GM19193 (cell line): ENCODE results near the gene TNIK.

Experiments used
- POLR2A ChIP-seq: IDR thresholded peaks from 4 replicates; pipeline ENCODE4 v1.6.1; 2011; ENCODE audit not compliant: insufficient read depth, insufficient read length; ENCODE audit errors: extremely low read depth

TNIK gene

DNA sequence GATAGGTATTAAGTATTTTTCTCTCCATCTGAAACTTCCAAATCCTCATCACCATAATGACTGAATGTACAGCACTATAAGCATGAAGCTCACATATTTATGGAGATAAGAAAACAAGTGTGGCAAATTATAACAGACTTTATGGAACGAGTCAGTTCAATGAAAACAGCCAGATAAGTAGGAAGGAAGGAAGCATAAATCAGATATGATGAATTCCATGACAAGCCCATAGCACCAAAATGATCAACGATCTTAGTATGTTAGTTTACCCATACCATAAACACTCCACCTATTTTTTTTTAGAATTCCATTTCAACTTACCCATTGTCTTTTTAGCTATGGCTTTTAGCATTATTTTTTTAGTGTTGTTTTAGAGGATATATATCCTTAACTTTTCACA is 169.5 kb downstream of the TNIK start:
- no peak for TF ChIP-seq POLR2A

DNA sequence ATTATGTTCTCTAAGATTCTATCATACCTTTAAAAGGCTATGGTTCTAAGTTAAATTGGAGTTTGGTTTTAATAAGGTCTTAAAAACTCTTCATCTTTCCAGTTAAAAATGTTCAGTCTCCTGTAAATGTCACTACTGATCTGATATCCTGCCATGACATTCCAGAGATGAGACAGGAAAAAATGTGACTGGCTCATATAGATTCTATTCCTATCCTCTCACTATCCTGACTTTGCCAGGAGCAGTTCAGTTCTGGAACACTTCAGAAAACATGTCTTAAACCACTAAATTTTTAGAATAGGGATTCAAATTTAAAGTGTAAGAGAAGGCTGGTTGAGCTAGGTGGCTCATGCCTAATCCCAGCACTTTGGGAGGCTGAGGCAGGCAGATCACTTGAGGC is 170.9 kb downstream of the TNIK start:
- TF ChIP-seq POLR2A: no peak

DNA sequence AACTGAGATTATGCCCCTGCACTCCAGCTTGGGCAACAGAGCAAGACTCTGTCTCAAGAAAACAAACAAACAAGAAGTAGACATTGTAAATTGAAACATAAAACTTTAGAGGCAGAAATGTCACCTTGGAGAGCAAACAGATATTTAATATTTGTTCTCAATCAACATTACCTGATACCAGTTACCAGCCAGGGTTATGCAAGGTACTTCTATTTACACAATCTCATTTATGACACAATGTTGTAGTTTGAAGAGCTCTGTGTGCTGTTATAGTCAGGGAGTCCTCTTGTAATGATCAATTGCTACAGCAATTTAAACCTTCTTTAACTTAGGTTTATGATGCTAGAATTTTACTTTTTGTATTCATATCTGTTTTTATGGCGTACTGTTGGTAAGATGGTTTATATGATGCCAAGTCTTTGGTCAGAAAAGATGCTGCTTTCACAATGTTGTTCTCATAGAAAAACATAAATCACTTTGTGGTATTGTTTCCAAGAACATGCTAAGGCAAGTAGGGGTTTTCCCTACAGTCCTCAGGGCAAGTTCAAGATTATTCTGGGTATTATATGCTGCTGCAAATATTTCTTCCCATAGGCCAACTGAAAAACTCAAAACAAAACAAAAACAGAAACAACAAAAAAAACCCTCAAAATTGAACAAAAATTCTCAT is 173.5 kb downstream of the TNIK start:
- no peak for TF ChIP-seq POLR2A

DNA sequence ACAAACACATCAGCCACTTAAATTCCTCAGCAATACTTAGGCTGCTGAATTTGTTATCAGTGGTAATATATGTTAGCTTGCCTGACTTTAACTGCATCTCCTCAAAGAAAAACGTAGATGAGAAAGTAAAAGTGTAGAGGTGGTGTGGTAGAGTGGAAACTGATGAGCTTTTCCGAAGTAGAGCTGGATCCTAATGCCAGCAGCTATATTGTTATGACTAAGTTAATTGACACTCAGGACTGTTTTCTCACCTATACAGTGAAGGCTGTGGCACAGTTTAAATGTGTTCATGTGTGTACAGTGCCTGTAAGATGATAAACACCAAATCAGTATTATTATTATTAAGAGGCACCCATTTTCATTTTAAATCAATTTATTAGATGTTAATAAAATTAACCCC is 174.9 kb downstream of the TNIK start:
- no peak for TF ChIP-seq POLR2A

DNA sequence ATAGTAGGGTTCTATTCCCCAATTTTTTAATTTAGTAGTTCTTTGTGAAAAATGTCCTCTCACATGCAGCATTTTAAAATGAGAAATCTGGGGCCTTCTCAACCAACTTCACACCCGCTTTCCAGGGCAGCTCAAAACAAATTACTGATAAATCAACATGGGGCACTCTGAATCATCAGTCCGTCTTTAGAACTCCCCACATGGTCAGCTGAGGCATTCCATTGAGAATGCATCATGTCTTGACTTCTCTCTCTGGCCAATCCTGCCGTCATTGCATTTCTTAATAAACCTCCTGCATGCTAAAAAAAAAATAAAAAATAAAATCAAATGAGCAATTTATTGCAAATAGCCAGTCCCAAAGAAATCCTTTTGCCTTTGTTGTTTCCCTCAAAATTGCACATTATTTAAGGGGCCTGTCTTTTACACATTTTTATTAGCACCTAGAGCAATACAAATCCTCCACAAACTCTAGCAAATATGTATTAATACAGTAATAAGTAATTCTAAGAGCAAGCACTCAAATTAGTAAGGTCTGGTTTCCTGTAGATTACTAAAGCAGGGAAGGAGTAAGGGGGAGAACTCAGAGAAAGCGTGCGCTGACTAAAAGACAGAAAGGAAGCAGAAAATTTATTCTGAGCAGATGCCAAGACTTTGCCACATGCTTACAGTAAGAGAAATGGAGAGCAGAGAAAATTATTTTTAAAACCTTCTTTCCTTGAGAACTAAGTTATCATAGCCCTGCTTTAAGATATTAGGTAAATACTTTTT is 175.7 kb downstream of the TNIK start:
- no peak for TF ChIP-seq POLR2A

DNA sequence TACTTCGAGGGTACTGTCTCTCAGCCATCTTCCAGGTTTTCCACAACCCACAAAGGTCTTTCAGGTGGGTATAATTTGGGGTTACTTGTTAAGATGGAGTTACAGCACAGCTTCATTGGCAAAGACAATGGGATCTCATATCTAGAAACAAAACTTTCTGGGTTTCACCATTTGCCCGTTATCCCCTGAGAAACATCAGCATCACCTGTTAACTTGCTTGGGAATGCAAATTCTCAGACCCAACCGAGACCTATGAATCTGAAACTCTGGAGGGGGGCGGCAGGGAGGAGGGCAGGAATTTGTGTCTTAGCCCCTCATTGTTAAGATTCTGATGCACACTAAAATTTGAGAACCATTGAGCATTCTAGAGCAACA is 176.4 kb downstream of the TNIK start:
- TF ChIP-seq POLR2A: no peak

DNA sequence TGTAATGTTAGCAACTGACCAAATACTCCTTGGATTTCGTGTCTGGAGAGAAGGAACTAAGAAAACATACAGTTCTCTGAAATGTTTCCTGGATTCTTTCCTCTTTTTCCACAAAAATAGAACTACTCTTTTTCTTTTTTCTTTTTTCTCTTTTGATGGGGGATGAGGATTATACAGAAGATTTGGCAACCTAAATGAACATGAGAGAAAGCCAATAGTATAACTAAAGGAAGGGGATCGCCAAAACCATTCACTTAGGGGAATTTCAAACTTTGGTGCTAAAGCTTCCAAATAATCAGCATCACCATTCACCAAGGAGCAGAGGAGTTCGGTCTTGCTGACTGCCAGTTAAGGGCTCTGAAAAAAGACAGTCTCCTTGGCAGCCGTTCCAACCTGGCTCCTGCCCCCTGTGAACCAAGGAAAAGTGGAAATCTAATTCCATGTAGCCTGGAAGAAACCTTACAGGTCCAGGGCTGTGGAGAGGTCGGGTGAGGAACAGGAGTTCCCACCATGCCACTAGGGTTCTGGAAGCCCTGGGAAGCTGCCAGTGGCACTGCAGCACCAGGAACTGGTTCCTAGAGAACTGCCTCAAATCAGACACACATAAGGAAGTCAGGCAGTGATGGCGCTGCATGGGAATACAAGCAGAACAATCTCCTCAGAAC is 176.9 kb downstream of the TNIK start:
- TF ChIP-seq POLR2A: no peak

DNA sequence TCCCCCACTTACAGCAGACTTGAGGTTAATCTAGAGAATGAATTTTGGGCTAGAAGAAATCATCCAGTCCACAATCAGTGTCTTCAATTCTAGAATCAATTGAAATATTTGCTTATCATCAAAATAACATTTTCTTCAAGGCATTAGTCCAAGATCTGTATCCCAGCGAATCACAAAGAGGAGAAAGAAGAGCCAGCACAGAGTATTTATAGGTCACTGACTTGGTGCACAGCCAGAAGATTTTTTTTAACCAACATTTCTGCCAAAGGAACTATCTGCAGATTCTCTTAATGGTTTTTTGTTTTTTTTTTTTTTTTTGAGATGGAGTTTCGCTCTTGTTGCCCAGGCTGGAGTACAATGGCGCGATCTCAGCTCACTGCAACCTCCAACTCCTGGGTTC is 178.2 kb downstream of the TNIK start:
- no peak for TF ChIP-seq POLR2A

DNA sequence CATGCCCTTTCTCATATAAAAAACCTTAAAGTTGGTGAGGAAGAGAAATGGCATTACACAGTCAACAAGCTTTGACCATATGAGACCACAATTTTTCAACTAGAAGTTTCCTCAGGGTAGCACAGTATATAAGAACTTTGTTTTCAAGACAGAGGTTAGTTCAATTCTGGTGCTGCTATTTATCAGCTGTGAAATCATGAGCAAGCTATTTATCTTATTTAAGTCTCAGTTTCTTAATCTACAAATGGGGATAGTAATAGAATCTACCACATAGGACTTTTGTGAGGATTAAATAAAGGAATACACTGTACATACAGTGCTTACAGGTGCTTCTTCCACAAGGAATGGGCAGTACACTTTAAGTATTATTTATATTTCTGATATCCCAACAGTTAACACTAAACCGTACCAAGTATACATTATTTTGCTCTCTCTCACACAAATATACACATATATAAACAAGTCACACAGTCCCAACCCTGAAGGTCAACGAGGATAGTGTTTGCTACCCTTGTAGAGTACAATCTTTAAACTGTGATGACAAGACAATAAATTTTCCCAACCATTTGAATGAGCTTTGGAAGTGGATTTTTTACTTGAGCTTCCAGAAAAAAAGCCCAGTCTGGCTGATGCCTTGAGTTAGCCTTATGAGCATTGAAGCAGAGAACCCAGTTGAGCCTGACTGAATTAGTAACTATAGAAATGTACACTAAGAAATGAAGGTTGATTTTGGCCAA is 178.8 kb downstream of the TNIK start:
- no peak for TF ChIP-seq POLR2A

DNA sequence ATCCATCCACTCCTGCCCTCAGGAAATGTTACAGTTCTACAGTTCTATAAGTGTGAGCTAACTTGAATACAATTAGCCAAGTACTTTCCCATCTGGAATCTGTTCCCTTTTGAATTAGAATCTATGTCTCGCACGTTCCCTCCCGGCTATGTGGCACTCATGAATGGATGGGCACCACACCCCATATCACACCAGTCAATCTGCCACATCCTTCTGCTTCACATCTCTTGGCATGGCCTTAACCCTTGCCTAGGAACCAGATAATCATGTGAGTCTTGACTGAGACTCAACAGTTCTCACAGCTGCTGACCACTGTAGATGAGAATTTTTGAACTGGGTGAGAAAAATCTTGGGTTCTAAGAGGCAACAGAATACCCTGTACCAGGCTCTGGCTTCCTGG is 180.2 kb downstream of the TNIK start:
- no peak for TF ChIP-seq POLR2A

DNA sequence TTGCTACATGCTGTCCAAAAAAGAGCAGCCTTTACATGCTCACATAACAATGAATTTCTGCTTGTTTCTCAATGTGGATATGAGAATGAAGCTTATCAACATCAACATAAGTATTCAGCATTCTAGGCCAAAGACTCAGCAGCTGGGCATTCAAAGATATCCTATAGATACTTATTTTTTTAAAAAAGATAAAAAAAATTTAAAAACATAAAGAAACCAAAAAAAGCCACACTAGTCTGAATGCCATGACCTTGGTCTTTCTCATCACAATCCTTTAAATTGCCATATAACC is 182.0 kb downstream of the TNIK start:
- no peak for TF ChIP-seq POLR2A

DNA sequence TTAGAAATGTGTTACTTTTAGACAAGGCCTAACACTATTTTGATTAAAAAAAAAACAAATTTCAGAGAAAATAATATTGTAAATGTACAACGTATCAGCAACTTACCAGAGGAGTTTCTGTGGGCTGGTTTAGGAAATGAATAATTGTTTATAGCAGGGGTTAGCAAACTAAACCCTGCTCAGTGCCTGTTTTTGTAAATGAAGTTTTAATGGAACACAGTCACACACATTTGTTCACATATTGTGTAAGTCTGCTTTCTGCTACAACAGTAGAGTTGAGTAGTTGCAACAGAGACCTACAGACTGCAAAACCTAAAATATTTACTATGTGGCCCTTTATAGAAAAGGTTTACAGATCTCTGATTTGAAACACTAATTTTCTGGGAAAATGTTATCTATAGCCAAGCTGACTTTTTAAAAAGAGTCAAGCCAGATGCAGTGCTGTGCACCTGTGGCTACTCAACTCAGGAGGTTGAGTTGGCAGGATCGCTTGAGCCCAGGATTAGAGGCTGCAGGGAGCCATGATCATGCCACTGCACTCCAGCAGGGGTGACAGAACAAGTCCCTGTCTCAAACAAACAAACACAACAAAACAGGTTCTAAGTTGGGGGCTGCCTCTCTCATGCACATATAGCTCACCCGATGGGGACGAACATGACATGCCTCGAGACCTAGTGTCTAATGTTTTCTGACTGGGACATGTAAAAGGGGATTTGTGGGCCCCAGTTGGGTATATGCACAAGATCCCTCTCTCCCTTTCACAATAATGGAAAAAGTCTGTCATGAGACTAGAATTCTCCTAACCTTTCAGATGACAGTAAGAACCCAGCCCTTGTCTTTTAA is 182.5 kb downstream of the TNIK start:
- no peak for TF ChIP-seq POLR2A

DNA sequence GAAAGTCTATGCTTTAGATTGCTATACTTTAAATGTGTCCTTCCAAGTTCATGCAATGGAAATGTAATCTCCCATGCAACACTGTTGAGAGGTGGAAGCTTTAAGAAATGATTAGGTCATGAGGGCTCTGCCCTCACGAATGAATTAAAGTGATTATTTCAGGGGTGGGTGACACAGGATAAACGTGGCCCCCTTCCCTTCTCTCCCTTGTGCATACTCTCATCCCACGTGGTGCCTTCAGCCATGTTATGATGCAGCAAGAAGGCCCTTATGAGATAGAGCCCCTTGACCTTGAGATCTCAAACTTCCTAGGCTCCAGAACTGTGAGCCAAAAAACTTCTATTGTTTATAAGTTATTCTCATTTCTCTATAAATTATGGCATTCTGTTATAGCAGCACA is 183.3 kb downstream of the TNIK start:
- no peak for TF ChIP-seq POLR2A

DNA sequence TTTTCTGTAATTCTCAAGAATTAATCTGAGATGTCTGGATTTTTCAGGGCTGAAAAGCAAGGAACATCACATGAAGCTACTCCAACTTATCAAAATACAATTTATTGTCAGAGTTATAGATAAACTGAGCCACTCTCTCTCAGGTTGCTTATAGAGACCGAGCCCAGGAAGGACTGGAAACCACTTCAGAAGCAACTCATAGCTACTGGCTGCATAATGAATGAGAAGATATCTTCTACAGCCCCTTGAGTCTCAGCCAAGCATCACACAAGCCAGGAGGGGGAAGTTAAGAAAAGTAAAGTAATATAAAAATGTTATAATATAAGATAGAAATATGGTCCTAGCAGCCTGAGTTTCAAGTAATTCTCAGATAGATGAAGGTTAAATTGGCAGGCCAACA is 186.0 kb downstream of the TNIK start:
- no peak for TF ChIP-seq POLR2A

DNA sequence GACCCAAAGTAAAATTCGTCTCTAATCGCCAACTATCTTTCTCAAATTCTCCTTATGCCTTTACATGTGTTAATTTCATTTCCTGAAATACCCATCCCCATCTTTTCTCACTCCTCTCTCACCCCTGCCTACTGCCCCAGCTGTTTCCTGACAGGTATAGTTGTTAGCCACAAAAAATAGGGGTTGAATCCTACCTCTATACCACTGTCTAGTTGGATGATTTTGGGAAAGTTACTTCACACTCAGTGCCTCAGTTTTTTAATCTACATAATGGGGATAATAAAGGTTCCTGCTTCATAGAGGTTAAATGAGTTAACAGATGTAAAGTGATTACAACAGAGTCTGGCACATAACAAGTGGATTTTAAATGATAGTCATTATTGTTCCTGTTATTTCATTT is 189.7 kb downstream of the TNIK start:
- no peak for TF ChIP-seq POLR2A
